ENCODE measurements around the gene PAFAH1B2.

GRCh38 chr11:117177534-117178209 is 33.6 kb downstream of the PAFAH1B2 start:
- TF ChIP-seq, protein P1, sequence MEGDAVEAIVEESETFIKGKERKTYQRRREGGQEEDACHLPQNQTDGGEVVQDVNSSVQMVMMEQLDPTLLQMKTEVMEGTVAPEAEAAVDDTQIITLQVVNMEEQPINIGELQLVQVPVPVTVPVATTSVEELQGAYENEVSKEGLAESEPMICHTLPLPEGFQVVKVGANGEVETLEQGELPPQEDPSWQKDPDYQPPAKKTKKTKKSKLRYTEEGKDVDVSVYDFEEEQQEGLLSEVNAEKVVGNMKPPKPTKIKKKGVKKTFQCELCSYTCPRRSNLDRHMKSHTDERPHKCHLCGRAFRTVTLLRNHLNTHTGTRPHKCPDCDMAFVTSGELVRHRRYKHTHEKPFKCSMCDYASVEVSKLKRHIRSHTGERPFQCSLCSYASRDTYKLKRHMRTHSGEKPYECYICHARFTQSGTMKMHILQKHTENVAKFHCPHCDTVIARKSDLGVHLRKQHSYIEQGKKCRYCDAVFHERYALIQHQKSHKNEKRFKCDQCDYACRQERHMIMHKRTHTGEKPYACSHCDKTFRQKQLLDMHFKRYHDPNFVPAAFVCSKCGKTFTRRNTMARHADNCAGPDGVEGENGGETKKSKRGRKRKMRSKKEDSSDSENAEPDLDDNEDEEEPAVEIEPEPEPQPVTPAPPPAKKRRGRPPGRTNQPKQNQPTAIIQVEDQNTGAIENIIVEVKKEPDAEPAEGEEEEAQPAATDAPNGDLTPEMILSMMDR (IDR thresholded peaks at IDR 0.05): no peak
- TF ChIP-seq POLR2A (IDR thresholded peaks at IDR 0.05): no peak

Data from esophagus squamous epithelium (tissue), 4 donors.